Activated CD4-positive, alpha-beta memory T cell treated with anti-CD3 and anti-CD28 coated beads for 36 hours (primary cell): ENCODE measurements around the gene MMP24OS. TPM values are rescaled to one million over a fixed set of nuclear protein-coding genes. Genes with fewer than 3 reads are reported as not detected.

ENCODE experiments used
- CTCF ChIA-PET: fragments of 350-600 bp; sonication (Branson Sonifier 250); formaldehyde crosslinking; loops from one replicate; lab custom pipeline; 2021; ENCODE audit warnings: antibody characterized with exemption, inconsistent platforms; lab: Charles Lee
- POLR2A ChIA-PET: fragments of 350-600 bp; sonication (Branson Sonifier 250); formaldehyde crosslinking; loops from one replicate; lab custom pipeline; 2021; ENCODE audit warnings: antibody characterized with exemption; lab: Charles Lee
- DNase-seq: peaks from one replicate; pipeline ENCODE4 v3.0.0-alpha.2; 2020
- H3K27ac Mint-ChIP-seq: one replicate; pipeline ENCODE4 v1.8.0; 2021; ENCODE audit warnings: mixed read lengths
- H3K27me3 Mint-ChIP-seq: one replicate; pipeline ENCODE4 v1.8.0; 2021; ENCODE audit warnings: mixed read lengths
- H3K36me3 Mint-ChIP-seq: one replicate; pipeline ENCODE4 v1.8.0; 2021; ENCODE audit warnings: mixed read lengths
- H3K4me1 Mint-ChIP-seq: one replicate; pipeline ENCODE4 v1.8.0; 2021; ENCODE audit warnings: low read depth, mixed read lengths
- H3K4me3 Mint-ChIP-seq: one replicate; pipeline ENCODE4 v1.8.0; 2021; ENCODE audit warnings: mild to moderate bottlenecking, mixed read lengths
- H3K9me3 Mint-ChIP-seq: one replicate; pipeline ENCODE4 v1.8.0; 2021; ENCODE audit warnings: mixed read lengths
- intact Hi-C: fragments of 100-400 bp; cut with micrococcal nuclease; formaldehyde crosslinking; loops from one replicate; pipeline ENCODE4 v1.15.1; 2023
- total RNA-seq, 2 experiments: library from RNA; stranded (reverse); gene quantifications; one replicate each; pipeline ENCODE4 v1.2.3, GENCODE V29; 2021

Gene MMP24OS
- total RNA-seq, 2 experiments from 2014 or later: 35.0 to 38.1 TPM

DNA sequence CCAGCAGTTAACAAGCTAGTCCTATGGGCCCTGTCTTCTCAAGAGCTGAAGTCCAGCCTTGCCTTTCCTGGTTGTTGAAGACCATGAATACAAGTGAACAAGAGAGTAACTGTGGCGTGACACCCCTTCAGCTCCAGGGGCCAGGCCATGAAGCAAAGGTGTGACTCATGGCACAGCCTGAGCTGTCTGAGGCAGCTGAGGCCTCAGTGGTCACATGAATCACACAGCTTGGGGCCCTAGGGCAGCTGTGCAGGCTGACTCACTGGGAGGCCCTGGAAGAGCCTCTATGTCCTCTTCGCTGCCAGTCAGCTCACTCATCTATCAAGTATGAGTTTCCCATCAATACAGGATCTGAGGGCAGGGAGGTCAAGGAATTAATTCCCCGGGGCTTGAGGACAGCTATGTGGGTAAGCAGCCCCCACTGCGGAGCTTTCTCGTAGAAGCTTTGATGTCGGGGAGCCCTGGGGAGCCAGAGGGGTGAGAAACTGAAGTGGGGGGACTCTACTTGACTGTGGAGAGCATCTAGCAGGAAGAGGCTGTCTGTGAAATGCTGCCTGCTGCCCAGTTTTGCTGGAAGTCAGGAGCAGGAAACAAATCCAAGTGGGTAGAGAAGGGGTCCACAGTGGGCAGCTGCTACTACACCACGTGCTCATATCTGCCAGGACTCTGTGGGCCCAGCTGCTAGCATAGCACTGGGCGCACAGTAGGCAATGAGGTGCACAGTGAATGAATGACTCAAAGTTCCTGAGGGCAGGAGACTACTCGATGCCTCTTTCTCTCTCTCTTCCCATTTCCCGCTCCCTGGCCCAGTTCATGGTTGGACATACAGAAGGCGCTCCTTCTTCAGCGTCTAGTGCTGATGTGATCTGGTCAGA, 28.0 kb upstream of the MMP24OS start:
- ChIA-PET POLR2A (interaction anchor here (0.5 to 4.0 kb wide), 10 partner anchors 10 to 789 kb away, joined by 3 to 15 read pairs (median 4); partner anchors contain the start of genes DYNLRB1, EDEM2, EIF6 and UQCC1), CTCF (interaction anchor here (0.7 to 8.0 kb wide), 23 partner anchors 8 to 466 kb away, joined by 3 to 151 read pairs (median 7); partner anchors contain the start of genes CEP250, EDEM2, EIF6 and ERGIC3)
- Mint-ChIP-seq H3K27ac (peak overlapping the region; percentile 92), H3K36me3 (peaks cover 9% of the 10 kb centered on the region), H3K9me3 (no peaks in the 10 kb centered on the region), H3K27me3 (no peaks in the 10 kb centered on the region), H3K4me3 (peak overlapping the region; percentile 65), H3K4me1 (peaks cover 64% of the 10 kb centered on the region)
- peak; percentile 94 for DNase-seq
- intact Hi-C loops: loop anchor here (1.0 kb wide), 1 partner anchor 213 kb away; no protein-coding TSS in a partner anchor

DNA sequence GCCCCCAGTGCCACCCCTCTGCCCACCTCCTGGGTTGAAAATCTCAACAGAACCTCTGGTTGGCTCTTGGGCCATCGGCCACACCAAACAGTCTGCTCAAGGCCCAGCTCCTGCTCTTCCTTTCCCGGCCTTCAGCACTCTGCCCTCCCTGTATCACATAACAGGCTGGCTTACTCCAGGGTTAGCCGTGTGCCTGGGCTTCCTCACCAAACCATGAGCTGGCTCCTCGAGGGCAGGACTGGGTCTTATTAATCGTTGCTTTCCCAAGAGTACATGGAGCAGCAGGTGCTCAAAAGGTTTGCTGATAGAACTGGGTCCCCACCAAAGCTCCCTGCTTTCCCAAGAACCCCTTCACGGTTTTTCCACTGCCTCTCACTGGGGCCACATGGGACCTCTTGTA, 27.0 kb upstream of the MMP24OS start:
- intact Hi-C loops: loop anchor here (1.0 to 5.0 kb wide), 3 partner anchors 24 to 357 kb away; partner anchors contain the start of genes CPNE1 and RBM12
- ChIA-PET CTCF (interaction anchor here (0.7 to 8.0 kb wide), 21 partner anchors 9 to 238 kb away, joined by 3 to 151 read pairs (median 10); partner anchors contain the start of genes CEP250, EIF6, ERGIC3 and GDF5), POLR2A (interaction anchor here (1.0 to 4.0 kb wide), 7 partner anchors 21 to 158 kb away, joined by 3 to 15 read pairs (median 5); partner anchors contain the start of genes EDEM2, EIF6, MMP24OS and UQCC1)
- Mint-ChIP-seq H3K36me3 (peaks cover 9% of the 10 kb centered on the region), H3K27ac (peak overlapping the region; percentile 92), H3K4me1 (peaks cover 63% of the 10 kb centered on the region), H3K4me3 (no peak overlapping the region), H3K27me3 (no peaks in the 10 kb centered on the region), H3K9me3 (no peaks in the 10 kb centered on the region)
- DNase-seq: no peak

DNA sequence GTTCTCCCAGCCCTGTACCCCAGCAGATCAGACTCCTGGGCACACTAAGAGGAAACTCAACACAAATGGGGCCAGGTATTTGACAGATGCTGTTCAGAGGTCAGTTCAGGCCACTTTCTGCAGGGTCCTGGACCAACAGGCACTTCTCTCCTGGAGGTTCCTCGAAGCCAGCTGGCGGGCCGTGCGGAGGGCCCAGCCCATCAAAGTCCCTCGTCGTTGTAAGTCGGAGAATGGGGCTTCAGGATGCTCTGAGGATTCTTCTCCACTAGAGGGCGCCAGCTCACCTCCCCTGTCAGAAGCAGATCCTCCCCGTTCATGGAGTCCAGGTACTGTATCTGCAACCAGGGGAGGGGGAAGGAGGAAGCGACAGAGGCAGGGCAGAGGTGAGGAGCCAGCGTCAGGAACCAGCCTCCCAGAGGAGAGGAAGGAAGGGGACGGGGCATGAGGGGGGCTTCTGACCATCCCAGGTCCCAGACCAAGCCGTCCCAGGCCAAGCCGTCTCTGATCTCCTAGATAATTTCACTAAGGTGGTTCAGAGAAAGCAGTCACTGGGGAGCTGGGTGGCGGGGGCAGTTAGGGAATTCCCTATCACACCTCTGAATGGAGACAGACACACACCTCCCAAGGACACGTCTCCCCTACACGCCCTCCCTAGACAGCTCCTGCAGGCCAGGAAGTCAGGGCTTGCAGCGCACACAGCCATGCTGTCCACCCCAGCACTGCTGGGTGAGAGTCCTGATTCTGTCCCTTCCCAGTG, 26.0 kb upstream of the MMP24OS start:
- peaks cover 9% of the 10 kb centered on the region for H3K36me3 Mint-ChIP-seq
- peak; percentile 92 for DNase-seq
- ChIA-PET CTCF (interaction anchor here (0.6 to 8.0 kb wide), 42 partner anchors 9 to 582 kb away, joined by 3 to 151 read pairs (median 4); partner anchors contain the start of genes CEP250, EIF6, GDF5 and MMP24OS), POLR2A (interaction anchor here (0.5 to 1.5 kb wide), 6 partner anchors 19 to 832 kb away, joined by 3 to 5 read pairs (median 4); partner anchors contain the start of genes CEP250, EIF6 and MMP24OS)
- no peak overlapping the region for H3K27ac Mint-ChIP-seq
- intact Hi-C loops: loop anchor here (1.0 to 5.0 kb wide), 5 partner anchors 19 to 358 kb away; partner anchors contain the start of genes CPNE1, EIF6 and RBM12
- H3K27me3 Mint-ChIP-seq: no peaks in the 10 kb centered on the region
- H3K9me3 Mint-ChIP-seq: no peaks in the 10 kb centered on the region
- H3K4me3 Mint-ChIP-seq: no peak overlapping the region
- peaks cover 60% of the 10 kb centered on the region for H3K4me1 Mint-ChIP-seq

DNA sequence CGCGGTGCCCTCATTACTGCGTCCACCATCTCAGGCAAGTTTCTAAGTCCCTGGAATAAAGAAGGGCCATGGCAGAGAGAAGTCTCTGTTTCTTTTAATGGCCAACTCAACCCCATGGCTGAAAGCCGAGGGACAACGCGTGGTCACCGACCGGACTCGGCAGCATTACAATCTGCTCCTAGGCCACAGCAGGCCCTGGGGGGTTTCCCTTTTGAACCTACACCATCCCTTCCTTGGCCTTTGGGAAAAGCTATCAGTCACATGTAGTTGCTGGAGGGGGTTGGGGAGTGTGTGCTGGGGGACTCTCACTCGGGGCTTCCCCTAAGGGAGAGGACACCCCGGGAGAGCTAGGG, 25.4 kb upstream of the MMP24OS start:
- H3K4me3 Mint-ChIP-seq: no peak overlapping the region
- H3K9me3 Mint-ChIP-seq: no peaks in the 10 kb centered on the region
- peaks cover 9% of the 10 kb centered on the region for H3K36me3 Mint-ChIP-seq
- no peak overlapping the region for H3K27ac Mint-ChIP-seq
- DNase-seq: no peak
- POLR2A ChIA-PET: interaction anchor here (0.5 to 1.5 kb wide), 5 partner anchors 19 to 833 kb away, joined by 3 to 4 read pairs (median 3); partner anchors contain the start of genes CEP250, EIF6 and MMP24OS
- CTCF ChIA-PET: interaction anchor here (0.6 to 8.0 kb wide), 34 partner anchors 8 to 582 kb away, joined by 3 to 151 read pairs (median 6); partner anchors contain the start of genes CEP250, EIF6, GDF5 and MMP24OS
- H3K27me3 Mint-ChIP-seq: no peaks in the 10 kb centered on the region
- peaks cover 57% of the 10 kb centered on the region for H3K4me1 Mint-ChIP-seq
- intact Hi-C loops: loop anchor here (1.0 to 5.0 kb wide), 4 partner anchors 19 to 359 kb away; partner anchors contain the start of genes CPNE1, EIF6 and RBM12

DNA sequence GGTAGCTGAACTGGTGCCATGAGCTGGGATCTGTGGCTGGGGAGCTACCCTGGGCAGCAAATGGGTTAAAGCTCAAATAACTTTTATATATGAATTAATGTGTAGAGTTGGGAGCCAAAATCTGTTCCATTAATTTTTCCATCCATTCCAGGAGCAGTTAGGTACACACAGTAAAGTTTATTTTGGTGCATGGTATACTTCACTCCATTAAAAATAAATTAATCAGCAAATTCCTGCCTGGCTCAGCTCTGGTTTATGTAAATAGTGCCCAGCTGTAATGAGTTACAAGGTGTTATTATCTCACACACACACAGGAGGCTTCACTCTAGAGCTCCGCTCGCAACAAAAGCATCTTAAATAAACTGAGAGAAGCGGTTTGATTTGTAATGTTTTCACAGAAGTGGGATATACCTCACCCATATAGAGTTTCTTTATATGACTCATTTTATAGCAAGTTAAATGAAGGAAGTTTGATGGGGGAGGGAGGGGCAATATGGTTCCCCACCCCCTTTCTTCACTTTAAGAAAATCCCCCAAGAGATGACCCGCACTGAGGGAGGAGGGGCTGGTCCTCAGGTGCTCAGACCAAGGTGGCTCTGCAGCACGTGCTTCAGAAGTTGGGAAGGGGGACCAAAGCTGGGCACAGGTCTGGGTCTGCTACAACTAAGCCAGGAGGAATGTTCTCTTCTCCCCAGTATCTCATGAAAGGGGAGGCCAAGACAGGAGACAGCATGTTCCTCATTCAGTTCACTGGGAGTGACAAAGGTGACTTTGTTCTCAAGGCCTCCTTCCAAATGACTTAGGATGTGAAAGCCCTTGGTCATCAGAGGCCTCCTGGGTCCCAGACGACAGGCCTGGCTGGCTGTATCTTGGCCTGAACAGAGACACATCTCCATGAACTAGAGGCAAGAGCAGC, 24.8 kb upstream of the MMP24OS start:
- H3K36me3 Mint-ChIP-seq: peaks cover 9% of the 10 kb centered on the region
- intact Hi-C loops: loop anchor here (1.0 to 5.0 kb wide), 4 partner anchors 18 to 360 kb away; partner anchors contain the start of genes CPNE1, EIF6 and RBM12
- no peak overlapping the region for H3K27ac Mint-ChIP-seq
- ChIA-PET CTCF (interaction anchor here (0.7 to 8.0 kb wide), 21 partner anchors 8 to 299 kb away, joined by 3 to 151 read pairs (median 8); partner anchors contain the start of genes CEP250, EIF6, GDF5 and MMP24OS), POLR2A (interaction anchor here (0.5 to 1.1 kb wide), 4 partner anchors 28 to 834 kb away, joined by 3 read pairs; no protein-coding TSS in a partner anchor)
- H3K27me3 Mint-ChIP-seq: no peaks in the 10 kb centered on the region
- H3K4me1 Mint-ChIP-seq: peaks cover 52% of the 10 kb centered on the region
- H3K9me3 Mint-ChIP-seq: no peaks in the 10 kb centered on the region
- H3K4me3 Mint-ChIP-seq: no peak overlapping the region
- no peak for DNase-seq

DNA sequence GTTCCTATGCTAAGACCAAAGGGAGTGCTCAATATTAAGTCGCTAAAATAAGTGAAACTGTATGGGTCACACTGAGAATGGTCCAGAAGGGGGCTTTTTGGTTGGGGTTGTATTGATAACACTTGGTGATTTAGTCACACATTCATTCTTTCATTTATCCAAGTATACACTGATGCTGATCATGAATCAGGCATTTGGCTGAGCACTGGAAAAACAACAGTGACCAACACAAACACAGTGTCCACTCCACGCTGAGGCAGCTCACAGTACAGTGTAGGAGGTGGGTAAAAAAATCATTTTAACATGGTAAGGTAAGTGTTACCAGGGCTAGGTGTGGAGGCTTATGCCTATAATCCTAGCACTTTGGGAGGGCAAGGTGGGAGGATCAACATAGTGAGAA, 23.5 kb upstream of the MMP24OS start:
- Mint-ChIP-seq H3K27ac (no peak overlapping the region), H3K4me3 (no peak overlapping the region), H3K27me3 (no peaks in the 10 kb centered on the region), H3K4me1 (peaks cover 41% of the 10 kb centered on the region), H3K9me3 (no peaks in the 10 kb centered on the region), H3K36me3 (peaks cover 4% of the 10 kb centered on the region)
- DNase-seq: no peak
- CTCF ChIA-PET: interaction anchor here (4.7 to 8.0 kb wide), 3 partner anchors 12 to 139 kb away, joined by 32 to 151 read pairs (median 47); partner anchors contain the start of gene GDF5
- intact Hi-C loops: loop anchor here (5.0 kb wide), 1 partner anchor 361 kb away; the partner anchor contains the start of genes CPNE1 and RBM12
- POLR2A ChIA-PET: interaction anchor here (1.1 kb wide), 1 partner anchor 146 kb away, joined by 3 read pairs; no protein-coding TSS in a partner anchor

DNA sequence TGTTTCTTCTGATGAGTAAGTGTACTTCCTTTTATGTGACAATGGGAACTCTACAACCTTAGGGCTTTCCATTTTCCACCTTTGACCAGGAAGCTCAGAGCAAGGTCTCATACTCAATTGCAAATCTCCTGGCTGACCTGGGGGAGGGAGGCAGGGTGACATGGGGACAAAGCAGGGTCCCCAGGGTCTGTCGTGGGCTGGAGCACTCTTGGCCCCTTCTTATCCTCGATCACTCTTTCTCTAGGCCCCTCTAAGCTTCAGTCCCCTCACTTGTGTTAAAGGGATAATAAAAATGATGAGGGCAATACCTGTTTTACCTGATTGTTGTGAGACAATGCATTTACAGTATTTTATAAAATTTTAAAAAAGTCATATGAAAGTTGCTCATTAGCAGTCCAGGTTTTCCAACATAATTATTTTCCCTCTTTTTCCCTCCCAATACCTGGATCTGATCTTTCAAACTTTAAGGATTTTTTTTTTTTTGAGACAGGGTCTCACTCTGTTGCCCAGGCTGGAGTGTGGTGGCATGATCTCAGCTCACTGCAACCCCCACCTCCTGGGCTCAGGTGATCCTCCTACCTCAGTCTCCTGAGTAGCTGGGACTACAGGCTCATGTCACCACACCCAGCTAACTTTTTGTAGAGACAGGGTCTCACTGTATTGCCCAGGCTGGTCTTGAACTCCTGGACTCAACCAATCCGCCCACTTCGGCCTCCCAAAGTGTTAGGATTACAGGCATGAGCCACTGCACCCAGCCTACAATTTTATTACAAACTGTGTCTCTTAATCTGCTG, 22.7 kb upstream of the MMP24OS start:
- H3K27me3 Mint-ChIP-seq: no peaks in the 10 kb centered on the region
- H3K36me3 Mint-ChIP-seq: no peaks in the 10 kb centered on the region
- CTCF ChIA-PET: interaction anchor here (1.9 to 8.0 kb wide), 3 partner anchors 29 to 140 kb away, joined by 7 to 151 read pairs (median 47); partner anchors contain the start of gene GDF5

DNA sequence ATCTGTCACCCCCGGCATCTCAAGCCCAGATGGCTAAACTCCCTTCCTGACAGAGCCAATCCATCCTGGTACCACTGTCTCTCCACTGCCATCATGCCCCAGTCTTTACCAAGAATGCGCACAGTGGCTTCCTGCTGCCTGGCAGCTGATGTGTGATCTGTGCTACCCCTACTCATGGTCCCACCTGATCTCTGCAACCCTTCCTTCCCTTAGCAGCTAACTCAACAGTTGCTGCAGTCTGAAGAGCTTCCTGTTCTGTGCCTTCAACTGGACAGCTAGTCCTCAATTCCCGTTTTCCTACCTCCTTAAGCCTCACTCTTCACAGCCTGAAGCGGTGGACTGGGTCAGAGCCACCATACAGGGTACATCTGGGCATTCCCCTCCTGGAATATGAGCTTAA, 21.9 kb upstream of the MMP24OS start:
- no peak overlapping the region for H3K27ac Mint-ChIP-seq
- CTCF ChIA-PET: interaction anchor here (1.9 kb wide), 1 partner anchor 30 kb away, joined by 7 read pairs; no protein-coding TSS in a partner anchor
- no peaks in the 10 kb centered on the region for H3K27me3 Mint-ChIP-seq
- H3K4me3 Mint-ChIP-seq: no peak overlapping the region
- H3K36me3 Mint-ChIP-seq: no peaks in the 10 kb centered on the region
- H3K4me1 Mint-ChIP-seq: peaks cover 24% of the 10 kb centered on the region
- no peak for DNase-seq
- H3K9me3 Mint-ChIP-seq: no peaks in the 10 kb centered on the region
- intact Hi-C loops: loop anchor here (5.0 kb wide), 1 partner anchor 363 kb away; the partner anchor contains the start of genes CPNE1 and RBM12
- POLR2A ChIA-PET: interaction anchor here (1.4 kb wide), 1 partner anchor 22 kb away, joined by 3 read pairs; no protein-coding TSS in a partner anchor

More for the DNA sequence above, 22.7 kb upstream of the MMP24OS start:
- DNase-seq: no peak
- POLR2A ChIA-PET: interaction anchor here (1.4 kb wide), 1 partner anchor 23 kb away, joined by 3 read pairs; no protein-coding TSS in a partner anchor
- H3K9me3 Mint-ChIP-seq: no peaks in the 10 kb centered on the region
- no peak overlapping the region for H3K4me3 Mint-ChIP-seq
- H3K27ac Mint-ChIP-seq: no peak overlapping the region
- intact Hi-C loops: loop anchor here (5.0 kb wide), 1 partner anchor 362 kb away; the partner anchor contains the start of genes CPNE1 and RBM12
- H3K4me1 Mint-ChIP-seq: peaks cover 33% of the 10 kb centered on the region

DNA sequence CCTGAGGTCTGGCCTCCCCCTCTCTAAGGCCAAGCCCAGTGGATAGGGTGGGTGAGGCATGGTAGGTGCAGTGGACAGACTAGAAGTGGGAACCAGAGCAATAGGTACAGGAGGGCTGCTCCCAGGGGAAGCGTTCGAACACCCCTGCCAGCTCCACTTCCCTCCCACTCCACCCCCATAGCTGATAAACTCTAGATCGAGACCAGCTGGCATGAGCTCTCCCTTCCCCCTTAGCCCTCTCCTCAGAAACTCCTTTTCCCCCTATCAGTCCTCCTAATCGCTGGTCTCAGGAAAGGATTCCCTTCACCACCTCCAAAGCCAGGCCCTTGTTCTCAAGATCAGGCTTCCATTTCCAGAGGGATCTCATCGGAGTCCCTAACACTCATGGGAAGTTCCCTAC, 20.3 kb upstream of the MMP24OS start:
- Mint-ChIP-seq H3K36me3 (no peaks in the 10 kb centered on the region), H3K9me3 (no peaks in the 10 kb centered on the region), H3K4me3 (no peak overlapping the region), H3K27me3 (peaks cover 4% of the 10 kb centered on the region), H3K4me1 (peaks cover 9% of the 10 kb centered on the region), H3K27ac (no peak overlapping the region)
- ChIA-PET CTCF (interaction anchor here (1.0 to 1.3 kb wide), 2 partner anchors 9 to 141 kb away, joined by 3 read pairs; no protein-coding TSS in a partner anchor), POLR2A (no interaction called here)
- DNase-seq: no peak
- intact Hi-C loops: no loop called here
